Stimulated activated CD4-positive, alpha-beta T cell treated with anti-CD3 and anti-CD28 coated beads, Interleukin-1b, Interleukin-23, amount 100 ng/mL, for 1 hour (primary cell): ENCODE data around the gene DPYSL3.
"Not testable (repeated sequence)": the region's sequence is repeated elsewhere in the genome, so short reads cannot be mapped to it uniquely, and the experiment has no call there.

ENCODE experiments used
- DNase-seq, 2 donors: peaks; one replicate each; pipeline ENCODE4 v3.0.0-alpha.2; 2020; ENCODE audit warnings: low read depth in 2 of 2

DPYSL3 gene

DNA sequence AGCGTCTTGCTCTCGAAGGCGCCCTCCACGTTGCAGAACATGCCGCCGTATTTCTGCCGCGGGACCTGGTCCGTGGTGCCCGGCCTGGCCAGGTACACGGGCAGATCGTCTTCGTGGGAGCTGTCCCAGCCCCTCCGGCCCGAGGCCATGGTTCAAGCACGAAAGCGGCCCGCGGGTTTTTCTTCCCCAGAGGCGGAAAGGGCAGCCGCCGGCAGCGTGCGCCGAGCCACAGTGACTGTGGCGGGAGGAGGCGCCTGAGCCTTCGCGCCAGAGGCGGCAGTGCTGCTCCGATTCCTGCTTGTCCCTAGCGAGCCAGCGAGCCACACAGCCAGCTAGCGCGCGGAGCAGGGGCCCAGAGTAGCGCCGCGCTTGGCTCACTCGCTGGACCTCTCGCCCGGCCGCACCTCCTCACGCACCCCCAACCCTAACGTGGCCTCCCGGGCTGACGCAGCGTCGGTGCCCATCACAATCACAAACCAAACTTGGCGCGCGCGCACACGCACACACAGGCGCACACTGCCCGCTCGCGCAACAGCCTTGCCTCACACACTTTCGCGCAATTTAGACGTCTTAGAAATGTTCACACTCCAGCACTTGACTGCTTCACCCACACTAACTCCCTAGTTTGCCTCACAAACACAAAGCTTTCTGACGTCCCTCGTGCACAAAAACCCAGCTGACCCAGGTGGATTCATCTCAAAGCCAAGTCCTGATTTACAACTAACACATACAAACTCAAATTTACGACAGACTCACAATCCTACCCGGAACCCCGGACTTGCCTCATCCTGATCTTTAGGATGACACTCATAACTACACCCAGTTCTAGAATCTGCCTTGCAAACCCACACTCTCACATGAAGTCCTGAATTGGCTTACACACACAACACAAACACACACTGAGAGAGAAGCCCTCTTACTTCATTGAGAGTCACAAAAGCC, at the start of gene DPYSL3:
Gene DPYSL3, minus strand, starts transcription at position 359 of the 942 bp plus-strand sequence. Its CDS starts 210 bp downstream, at position 149.
- no peak for DNase-seq

DNA sequence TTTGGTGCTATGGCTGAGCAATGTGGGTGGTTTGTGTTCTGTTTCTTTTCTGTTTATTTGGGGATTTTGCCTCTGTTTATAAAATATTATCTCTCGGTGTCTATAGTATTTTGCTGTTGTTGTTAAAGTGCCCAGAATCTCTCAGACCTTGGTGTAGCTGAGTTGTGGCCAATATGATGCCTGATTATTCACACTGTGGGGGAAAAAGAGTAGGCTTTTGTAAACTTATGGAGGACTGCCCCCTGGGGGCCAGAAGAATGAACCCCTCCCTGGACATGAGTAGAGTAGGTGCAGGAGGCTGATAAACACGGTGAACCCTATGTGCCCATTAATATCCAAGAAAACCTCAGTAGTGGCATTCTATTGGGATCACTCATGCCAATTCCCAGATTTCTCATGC, 49.0 kb upstream of the DPYSL3 start:
- no peak for DNase-seq

- DNase-seq: no peak
Measured at GRCh38 chr5:147557876-147558745, 48.2 kb upstream of the DPYSL3 start.

DNA sequence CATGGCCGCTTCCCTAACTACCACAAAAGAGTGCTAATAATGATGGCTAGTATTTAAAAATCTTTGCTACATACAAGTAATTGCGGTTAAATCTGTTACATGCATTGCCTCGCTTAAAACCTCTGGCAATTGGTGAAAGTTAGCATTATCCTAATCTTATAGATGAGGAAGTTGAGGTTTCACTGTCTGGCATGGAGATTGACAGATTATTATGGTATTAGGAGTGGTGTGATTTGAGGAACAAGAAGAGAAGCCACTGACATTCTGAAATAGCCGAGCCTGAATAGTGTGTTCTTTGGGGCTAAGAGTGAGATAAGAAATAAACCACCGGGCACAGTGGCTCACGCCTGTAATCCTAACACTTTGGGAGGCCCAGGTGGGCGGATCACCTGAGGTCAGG, 45.3 kb upstream of the DPYSL3 start:
- no peak for DNase-seq

DNA sequence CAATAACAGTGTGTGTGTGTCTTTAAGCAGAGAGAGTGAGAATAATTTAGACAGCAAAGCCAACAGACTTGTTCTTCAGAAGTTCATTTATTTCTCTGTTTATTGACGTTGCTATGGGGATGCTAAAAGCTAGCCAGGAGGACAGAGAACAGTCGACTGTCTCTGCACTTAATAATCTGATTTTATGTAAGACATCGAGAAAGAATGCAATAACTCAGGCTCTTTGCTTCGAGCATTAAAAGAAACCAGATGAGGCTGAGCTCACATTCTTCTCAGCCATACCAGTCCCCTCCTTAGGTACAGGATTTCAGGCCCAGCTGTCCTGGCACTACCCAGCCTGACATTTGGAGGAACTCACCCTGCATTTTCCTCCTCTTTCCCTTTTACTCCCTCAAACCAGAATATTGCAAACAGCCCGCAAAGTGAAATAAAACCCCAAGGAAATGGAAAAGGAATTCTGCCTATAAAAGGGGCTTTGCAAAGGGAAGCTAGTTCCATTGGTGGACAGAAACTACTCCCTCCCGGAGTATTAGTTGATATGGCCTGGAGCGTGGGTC, 44.5 kb upstream of the DPYSL3 start:
- DNase-seq: no peak

DNA sequence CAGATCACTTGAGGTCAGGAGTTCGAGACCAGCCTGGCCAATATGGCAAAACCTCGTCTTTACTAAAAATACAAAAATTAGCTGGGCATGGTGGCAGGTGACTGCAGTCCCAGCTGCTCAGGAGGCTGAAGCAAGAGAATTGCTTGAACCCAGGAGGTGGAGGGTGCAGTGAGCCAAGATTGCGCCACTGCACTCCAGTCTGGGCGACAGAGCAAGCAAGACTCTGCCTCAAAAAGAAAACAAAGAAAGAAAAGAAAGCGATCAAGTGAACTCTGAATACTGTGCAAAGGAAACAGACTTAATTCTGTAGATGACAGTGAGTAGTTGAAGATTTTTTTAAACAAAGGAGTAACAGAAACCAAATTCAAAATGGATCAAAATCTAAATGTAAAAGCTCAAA, 43.9 kb upstream of the DPYSL3 start:
- not testable (repeated sequence) for DNase-seq

GRCh38 chr5:147552897-147553296, 43.0 kb upstream of the DPYSL3 start:
- DNase-seq: no peak

DNA sequence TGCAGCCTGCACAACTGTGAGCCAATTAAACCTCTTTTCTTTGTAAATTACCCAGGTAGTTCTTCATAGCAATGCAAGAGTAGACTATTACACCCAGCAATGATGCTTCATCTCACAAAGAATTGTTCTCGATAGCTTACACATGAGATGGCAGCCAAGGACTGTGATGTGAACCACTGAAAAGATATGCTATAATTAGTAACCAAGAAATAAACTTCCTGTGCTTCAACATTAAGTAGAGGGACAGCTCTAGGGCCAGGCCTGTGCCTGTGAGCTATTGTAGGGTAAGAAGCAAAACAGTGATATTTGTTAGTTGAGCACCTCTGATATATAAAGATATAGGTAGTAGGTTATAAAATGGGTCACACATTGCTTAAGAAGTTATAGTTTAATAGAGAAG, 41.8 kb upstream of the DPYSL3 start:
- no peak for DNase-seq

DNA sequence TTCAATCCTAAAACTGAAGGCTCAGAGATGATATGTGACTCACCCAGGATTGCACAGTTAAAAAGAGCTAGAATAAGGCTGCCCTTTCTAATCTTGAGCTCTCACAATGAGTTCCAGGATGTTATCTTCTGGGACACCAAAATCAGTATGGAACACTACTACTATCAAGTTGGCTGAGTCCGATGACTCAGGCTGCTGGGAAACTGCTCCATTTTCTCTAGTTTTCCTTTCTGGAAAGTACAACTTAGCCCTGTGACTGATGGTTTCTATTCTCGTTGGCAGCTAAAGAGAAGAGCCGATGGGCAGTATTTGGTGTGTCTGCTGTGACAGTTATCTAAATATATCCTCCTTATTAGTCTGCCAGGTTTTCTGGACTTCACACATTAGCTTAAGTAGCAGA, 37.9 kb upstream of the DPYSL3 start:
- DNase-seq: no peak

DNA sequence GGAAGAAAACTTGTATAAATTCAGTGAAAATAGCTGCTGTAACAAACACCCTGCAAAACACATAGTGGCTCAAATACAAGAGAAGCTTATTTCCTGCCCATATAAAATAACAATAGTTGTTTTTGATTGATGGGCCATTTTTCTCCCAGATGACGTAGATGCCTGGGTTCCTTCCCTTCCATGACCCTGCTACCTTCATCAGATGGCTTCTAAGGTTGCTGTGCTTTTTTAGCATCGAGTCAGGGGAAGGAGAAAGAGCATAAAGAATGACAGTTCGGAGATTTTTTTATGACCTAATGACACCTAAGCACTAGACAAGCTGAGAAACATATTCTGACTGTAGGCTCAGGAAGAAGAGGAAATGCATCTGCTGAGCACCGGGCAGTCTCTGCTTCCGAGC, 34.7 kb upstream of the DPYSL3 start:
- no peak for DNase-seq

GRCh38 chr5:147539053-147539452, 29.2 kb upstream of the DPYSL3 start:
- no peak for DNase-seq

GRCh38 chr5:147538236-147538635, 28.4 kb upstream of the DPYSL3 start:
- DNase-seq: no peak

- DNase-seq: no peak
Measured at GRCh38 chr5:147534172-147534951, 24.5 kb upstream of the DPYSL3 start.

DNA sequence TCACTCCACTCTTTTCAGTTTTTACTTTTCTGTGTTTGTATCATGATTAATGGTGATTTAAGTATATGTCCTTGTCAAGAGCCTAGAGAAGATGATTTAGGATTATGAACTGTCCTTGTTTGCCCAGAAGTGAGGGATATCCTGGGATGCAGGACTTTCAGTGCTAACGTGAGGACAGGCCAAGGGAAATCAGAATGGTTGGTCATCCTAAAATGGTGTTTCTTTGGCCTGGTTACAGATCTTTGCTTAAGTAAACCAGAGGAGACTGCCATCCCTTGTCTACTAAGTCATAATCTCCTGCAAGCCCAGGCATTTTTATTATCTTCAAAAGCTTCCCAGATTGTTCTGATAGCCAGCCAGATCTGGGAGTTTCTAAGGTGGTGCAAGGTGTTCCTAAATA, 22.3 kb upstream of the DPYSL3 start:
- DNase-seq: no peak

- no peak for DNase-seq
Measured at GRCh38 chr5:147530530-147531389, 20.9 kb upstream of the DPYSL3 start.

DNA sequence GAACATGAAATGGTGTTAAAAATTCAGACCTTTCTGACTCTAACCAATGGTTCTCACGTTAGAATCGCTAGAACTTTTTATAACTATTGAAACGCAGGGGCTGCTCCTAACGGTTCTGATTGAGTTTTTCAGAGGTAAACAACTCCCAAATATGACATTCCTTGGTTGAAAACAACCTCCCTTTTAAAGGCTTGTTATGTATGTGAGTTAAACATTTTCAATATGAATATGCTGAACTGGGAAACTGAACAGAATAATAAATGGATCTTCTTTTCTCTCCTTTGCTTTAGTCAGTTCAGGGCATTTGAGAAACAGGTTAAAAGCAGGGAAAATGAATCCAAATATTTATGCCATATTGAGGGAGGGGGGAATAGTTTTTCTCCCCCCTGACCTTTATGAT, 13.2 kb upstream of the DPYSL3 start:
- DNase-seq: no peak

- no peak for DNase-seq
Measured at GRCh38 chr5:147522435-147522834, 12.6 kb upstream of the DPYSL3 start.

DNA sequence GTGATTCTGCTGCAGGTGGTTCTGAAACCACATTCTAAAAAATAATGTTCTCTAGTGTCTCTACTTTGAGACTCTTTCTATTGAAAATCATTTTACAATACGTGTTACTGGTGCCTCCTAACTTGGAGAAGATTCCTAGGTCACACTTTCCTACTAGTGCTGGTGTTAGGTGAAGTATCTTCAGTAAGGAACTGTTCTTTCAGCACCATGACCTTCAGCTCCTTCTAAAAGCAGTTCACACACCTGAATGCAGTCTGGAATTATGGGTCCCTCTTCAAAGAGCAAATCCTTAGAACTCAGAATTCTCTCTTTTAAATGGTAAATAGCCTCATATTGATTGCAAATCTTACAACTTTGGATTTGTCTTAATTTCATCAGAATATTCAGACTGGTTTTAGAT, 10.6 kb upstream of the DPYSL3 start:
- DNase-seq: no peak

DNA sequence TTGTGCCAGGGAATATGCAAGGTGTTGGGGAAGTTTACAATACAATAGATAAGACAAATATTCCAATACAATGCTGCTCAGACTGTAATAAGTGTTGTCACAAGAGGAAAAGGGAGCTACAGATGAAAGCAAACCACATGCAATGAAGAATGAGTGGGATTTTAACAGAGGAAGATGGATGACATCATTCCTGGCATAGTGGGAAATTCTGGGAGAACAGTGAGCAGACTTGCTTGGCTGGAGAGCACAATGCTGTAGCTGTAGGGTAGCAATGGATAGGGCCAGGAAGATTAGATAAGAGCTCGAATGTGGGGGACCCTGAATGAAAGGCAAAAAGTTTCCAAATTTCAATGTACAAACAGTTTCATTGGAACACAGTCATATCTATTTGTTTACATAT, 9.5 kb upstream of the DPYSL3 start:
- no peak for DNase-seq

DNA sequence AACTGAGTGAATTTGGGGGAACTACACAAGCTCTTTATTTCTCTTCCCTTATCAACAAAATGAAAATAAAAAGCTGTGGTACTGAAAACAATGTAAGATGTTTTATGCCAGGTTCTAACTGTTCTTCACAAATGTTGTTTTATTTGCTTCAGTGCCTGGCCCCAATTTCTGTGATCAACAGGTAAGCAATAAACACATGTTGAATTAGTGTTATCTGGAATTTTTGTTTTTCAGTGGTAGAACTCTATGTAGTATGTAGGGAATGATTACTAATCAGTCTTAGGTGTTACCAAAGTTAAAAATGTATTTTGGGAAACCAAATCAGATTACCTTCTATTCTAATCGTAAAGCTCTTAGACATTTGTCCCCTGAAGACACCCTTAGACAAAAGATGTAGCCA, 7.5 kb upstream of the DPYSL3 start:
- no peak for DNase-seq

GRCh38 chr5:147515269-147515668, 5.4 kb upstream of the DPYSL3 start:
- DNase-seq: no peak
